Lower leg skin (tissue), 3 donors: ENCODE results near the gene KRT80.

Experiments
- CTCF ChIP-seq, 3 donors: fragments of 450-650 bp; IDR thresholded peaks; one replicate each; pipeline ENCODE4 v1.5.1; 2016; ENCODE audit warnings: antibody characterized with exemption in 3 of 3, mild to moderate bottlenecking in 3 of 3, moderate library complexity in 2 of 3
- POLR2A ChIP-seq, 2 donors: fragments of 450-650 bp; IDR thresholded peaks; one replicate each; pipeline ENCODE4 v1.6.1; 2016 to 2017; ENCODE audit warnings: antibody characterized with exemption in 2 of 2, mild to moderate bottlenecking in 1 of 2, moderate library complexity in 1 of 2

DNA sequence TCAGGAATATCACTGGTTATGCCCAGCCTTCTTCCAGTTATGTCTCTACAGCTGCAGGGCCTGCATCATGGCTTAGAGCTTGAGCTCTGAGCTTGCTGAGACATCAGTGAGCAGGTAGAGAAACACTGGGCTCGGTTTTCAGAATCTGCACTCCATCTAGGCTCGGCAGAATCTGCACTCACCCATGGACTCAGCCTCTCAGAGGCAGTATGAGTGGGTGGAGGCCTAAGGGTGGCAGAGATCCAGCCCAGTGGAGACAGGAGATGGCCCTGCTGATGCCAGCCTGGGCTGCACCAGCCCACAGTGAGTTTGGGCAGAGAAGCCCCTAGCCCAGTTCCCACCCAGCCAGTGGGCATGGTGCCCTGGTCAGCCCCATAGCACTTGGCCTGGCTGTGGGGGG, 12.8 kb downstream of the KRT80 start:
- TF ChIP-seq CTCF (IDR thresholded peaks at IDR 0.05) (no peak), POLR2A (IDR thresholded peaks at IDR 0.05) (no peak)
